GM18873 (cell line): ENCODE measurements around the gene NNMT.

Source experiments
- ATAC-seq: cut with Tn5 transposase; IDR thresholded peaks from one replicate; pipeline ENCODE4 v1.9.1; 2021; ENCODE audit warnings: mild to moderate bottlenecking, moderate library complexity, moderate number of reproducible peaks; ENCODE audit not compliant: unreplicated experiment, low FRiP score

The NNMT gene

DNA sequence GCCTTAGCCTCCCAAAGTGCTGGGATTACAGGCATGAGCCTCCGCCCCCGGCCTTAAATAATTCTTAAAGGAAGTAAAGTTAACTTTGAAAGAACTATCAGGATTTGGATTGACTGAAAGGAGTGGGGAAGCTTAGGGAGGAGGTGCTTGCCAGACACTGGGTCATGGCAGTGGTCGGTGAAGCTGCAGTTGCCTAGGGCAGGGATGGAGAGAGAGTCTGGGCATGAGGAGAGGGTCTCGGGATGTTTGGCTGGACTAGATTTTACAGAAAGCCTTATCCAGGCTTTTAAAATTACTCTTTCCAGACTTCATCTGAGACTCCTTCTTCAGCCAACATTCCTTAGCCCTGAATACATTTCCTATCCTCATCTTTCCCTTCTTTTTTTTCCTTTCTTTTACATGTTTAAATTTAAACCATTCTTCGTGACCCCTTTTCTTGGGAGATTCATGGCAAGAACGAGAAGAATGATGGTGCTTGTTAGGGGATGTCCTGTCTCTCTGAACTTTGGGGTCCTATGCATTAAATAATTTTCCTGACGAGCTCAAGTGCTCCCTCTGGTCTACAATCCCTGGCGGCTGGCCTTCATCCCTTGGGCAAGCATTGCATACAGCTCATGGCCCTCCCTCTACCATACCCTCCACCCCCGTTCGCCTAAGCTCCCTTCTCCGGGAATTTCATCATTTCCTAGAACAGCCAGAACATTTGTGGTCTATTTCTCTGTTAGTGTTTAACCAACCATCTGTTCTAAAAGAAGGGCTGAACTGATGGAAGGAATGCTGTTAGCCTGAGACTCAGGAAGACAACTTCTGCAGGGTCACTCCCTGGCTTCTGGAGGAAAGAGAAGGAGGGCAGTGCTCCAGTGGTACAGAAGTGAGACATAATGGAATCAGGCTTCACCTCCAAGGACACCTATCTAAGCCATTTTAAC is at the start of gene NNMT:
Gene NNMT, plus strand, starts transcription at position 724 of the 929 bp plus-strand sequence. Its CDS starts 158 bp downstream, at position 882.
- no peak for ATAC-seq

DNA sequence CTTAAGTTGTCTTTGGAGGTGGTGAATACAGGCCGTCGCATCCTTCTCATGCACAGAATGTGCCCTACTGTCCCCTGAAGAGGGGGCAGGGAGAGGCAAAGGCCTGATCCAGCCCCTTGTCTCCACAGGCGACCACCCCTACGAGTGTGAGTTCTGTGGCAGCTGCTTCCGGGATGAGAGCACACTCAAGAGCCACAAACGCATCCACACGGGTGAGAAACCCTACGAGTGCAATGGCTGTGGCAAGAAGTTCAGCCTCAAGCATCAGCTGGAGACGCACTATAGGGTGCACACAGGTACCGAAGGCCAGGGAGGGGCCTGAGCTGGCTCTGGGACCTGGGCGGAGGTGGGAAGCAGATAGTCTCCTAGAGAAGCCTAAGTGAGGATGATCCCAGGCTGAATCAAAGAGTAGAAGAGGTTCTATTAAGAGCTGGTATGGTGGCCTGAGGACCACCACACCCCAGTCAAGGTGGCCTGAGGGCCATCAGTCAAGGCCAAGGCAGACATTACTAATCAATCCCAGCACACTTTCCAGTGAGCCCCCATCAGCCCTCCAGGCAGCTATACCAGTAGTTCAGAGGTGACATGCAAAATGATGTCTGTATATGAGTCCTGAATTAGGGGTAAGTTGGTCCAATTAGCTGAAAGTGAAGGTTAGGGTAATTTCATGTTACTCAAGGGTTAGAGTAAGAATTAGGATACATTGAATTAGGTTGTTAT is 49.0 kb upstream of the NNMT start:
- no peak for ATAC-seq

DNA sequence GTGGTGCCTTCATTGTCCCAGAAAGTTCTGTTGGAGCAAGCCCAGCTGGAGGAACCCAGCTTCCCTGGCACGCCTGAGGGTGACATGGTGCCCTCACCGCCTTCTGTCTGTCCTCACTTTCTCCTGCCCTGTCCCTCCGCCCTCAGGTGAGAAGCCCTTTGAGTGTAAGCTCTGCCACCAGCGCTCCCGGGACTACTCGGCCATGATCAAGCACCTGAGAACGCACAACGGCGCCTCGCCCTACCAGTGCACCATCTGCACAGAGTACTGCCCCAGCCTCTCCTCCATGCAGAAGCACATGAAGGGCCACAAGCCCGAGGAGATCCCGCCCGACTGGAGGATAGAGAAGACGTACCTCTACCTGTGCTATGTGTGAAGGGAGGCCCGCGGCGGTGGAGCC is 46.0 kb upstream of the NNMT start:
- no peak for ATAC-seq

DNA sequence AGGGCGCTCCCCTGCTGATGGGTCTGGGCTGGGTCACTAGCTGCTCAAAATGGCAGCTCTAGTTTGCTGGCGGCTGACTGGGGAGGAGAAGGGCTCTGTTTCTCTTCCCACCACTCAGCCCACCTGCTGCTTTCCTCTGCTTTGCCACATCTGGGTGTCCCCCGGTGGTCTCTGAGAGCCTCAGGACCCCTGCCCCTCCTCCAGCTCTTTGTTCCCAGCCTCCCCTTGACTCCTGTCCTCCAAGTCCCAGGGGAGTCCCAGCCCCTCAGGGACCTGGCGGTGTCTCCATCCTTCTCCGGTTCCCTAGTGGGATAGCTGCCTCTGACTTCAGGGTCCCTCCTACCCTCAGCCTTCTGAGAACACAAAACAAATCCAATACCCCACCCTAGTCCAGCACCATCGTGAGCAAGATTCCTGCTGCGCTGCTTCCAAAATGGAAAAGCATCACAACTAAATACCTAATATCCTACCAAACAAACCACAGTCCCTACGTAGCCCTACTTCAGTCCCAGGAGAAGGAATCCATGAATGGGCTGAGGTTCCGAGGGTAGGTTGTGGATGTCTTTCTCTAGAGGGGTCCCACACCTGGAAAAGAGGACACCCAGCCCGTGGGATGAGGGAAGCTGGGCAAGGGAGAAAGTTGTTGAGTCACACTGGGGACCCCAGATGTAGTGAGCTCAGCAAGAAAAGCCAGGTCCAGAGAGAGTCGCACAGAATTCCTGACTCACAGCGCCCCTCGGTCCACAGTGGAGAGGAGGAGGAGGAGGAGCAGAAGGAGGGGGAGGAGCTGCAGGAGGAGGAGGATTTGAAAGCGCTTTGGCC is 45.0 kb upstream of the NNMT start:
- ATAC-seq = no peak

DNA sequence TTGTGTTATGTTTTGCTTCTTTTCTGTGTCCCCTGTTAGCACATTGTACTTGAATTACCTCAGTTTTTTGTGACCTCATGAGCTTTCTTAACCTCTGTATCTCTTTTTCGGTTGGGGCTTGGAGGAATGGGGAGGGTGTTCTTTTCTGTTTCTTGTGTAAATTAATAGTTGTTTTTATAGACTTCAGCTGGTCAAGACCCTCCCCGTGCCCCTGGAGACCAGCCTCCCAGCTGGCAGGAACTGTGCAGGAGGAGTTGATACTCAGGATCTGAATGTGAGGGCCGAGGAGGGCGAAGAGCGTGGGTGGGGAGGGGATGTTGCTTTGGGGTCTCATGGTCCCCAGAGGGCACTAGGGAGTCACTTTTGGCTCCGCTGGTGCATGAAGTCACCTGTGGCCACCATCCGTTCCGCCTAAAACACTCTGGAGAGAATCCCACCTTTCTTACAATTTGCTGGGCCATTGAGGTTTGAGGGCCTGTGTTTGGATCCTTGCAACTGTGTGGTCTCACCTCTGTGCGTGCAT is 44.3 kb upstream of the NNMT start:
- no peak for ATAC-seq

DNA sequence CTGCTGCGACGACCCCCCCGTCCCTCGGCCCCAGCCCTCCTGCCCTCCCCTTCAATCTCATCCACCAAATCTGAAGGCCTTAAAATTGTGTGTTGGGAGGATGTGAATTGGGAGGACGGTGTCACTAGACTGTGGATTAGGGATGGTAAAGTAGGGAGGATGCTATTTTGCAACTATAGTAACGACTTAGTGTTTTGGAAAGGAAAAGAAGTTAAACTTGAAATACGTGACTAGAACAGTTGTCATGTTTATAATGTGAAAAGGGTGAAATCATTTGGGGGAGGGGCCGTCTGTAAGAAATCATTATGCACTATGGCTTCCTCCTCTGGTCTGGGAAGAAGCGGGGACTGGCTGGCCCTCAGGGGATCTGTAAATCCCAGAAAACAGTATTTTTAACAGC is 43.4 kb upstream of the NNMT start:
- no peak for ATAC-seq

DNA sequence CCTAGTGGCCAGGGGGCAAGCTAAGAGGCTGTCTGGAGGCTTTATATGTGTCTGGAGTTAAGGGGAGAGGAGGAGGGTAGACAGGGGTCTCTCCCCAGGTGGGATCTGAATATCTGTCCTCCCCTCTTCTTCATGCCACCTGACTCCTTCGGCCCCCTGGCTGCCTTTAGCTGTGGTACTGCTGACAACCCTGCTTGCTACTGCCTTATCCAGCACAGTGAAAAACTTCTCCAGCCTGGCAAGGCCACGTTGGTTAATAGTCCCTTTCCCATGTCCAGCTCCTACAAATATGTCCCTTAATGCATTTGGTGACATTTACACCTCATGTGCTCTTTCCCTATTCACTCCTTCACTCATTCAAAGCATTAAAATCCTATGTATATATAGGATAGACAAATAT is 42.4 kb upstream of the NNMT start:
- ATAC-seq = no peak

DNA sequence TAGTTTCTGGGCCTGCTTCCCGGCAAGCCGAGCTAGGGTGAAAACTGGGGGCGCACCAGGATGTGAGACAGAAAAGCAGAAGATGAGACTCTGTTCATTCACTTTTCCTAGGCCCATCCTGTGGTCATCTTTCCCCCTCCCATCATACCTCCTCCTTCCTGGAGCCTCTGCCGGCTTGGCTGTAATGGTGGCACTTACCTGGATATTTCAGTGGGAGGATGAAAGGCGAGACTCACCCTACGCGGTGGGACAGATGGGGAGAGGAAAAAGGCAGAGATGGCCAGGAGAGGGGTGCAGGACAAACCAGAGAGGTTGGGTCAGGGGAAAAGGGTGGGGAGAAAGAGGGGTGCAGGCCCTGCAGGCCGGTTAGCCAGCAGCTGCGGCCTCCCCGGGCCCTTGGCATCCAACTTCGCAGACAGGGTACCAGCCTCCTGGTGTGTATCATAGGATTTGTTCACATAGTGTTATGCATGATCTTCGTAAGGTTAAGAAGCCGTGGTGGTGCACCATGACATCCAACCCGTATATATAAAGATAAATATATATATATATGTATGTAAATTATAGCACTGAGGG is 41.5 kb upstream of the NNMT start:
- no peak for ATAC-seq

DNA sequence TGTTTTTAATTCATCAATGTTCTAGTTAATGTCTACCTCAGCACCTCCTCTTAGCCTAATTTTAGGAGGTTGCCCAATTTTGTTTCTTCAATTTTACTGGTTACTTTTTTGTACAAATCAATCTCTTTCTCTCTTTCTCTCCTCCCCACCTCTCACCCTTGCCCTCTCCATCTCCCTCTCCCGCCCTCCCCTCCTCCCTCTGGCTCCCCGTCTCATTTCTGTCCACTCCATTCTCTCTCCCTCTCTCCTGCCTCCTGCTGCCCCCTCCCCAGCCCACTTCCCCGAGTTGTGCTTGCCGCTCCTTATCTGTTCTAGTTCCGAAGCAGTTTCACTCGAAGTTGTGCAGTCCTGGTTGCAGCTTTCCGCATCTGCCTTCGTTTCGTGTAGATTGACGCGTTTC is 40.9 kb upstream of the NNMT start:
- ATAC-seq = no peak

DNA sequence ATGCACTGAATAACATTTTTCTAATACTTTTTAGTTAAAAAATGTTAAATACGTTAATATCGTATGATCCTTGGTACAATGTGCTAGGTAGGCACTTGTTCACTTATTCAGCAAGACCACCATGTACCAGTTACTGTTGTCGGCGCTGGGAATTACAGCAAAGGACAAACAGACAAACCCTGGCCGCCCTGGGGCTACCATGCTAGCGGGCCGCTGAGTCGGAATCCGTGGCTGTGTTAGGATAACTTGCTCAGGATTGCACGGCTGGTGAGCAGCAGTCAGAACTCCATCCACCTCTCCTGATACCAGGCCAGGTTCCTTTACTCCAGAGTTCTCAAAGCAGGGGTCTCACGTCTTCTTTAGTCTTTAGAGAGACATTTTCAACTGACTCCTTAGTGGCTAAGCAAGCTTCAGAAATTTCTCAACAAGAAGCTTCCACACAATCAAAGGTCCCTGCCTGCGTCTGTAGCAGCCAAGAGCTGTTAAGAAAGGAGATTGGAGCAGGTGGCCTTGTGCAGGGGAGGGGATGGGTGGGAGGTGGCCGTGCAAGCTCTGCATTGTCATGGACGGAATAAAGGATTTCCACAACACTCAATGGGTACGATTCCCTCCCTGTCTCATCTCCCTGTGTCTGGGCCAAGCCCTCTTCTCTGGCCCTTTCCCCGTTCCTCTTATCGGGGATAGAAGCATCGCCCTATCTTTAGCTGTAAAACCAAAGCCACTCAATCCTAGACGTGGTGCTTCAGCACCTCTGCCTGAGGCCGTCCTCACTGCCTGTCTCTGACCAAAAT is 39.8 kb upstream of the NNMT start:
- no peak for ATAC-seq

DNA sequence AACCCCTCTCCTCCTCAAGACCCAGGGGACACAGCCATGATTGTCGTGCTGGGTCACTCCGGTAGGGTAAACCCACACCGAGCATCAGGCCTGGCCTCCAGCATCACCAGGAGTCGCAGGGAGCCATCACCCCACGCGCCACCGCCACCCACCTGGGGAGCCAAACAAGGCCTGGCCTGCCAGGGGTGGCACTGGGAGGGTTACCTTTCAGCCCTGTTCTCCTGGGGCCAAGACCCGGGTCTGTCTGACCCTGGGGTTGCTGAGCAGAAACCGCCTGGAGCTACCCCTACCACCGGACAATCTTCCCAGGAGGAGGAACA is 39.3 kb upstream of the NNMT start:
- no peak for ATAC-seq

DNA sequence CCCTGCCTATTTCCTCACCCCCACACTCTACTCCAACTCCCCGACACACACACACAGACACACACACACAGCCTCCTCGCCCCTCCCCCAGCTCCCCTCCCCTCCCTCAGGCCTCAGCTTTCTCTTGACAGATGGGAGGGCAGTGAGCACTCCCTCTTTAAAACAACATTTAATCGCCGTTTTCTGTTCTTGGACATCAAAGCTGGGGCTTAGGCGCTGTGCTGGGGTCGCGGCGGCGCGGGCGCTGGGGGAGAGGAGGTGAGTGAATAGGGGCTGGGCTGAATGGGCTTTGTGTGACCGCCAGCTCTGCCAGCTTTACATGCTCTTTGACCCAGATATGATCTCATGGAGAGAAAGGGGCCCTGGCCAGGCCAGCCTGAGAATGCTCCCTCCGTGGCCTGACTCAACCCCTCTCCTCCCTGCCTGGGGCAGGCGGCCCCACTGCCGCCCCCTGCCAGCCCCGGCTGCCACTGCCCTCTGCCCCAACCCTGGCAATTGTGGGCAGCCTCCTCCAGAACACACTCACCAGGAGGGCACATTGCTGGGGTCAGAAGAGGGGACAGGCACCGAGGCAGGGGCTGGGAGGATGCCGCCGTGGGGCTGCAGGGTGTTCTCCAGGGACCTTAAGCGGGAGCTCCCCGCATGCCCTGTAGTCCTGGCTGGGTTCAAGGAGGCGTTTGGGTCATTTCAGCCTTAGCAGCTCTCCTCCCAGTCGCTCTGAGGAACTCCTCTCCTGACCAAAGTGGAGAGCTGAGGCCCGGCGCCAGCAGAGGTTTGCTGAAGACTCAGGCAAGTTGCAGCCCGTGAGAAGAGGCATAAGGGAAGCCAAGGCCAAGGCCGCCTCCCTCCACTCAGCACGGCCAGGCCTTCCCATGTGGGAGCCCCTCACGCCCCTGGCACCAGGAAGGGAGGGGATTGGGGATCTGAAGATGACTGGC is 38.3 kb upstream of the NNMT start:
- ATAC-seq = no peak

DNA sequence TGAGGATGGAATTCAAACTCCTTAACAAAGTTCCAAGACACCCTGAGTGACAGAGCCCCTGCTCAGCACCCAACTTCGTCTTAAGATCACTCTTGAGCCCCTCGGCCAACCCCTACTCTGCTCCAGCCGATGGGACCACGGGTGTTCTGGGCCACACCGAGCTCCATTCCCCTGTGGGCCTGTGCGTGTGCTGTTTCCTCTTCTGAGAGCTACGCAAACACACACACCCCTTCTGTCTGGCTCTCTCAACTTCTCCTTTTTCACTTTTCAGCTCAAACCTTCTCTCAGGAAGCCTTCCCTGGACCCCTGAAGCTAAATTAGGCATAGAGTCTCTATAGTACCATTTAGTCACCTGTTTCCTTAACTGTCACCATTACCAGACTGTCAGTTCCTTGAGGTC is 37.5 kb upstream of the NNMT start:
- no peak for ATAC-seq

DNA sequence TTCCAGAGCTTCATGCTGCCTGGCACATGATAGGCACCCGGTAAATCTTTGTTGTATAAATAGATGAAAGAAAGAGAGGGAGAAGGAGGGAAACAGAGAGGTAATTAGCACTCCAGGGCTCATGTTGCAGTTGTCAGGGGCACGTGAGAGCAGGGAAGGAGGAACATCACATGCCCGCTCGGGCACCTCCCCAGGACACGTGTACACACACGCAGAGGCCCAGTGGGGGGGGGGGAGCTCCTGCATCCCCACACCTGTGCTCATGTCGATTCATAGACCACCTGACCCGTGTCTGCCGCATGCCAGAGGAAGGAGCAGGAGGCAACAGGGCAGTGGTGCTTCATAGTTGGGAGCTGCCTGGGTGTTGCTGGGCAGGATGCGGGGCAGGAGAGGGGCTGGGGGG is 37.1 kb upstream of the NNMT start:
- ATAC-seq = no peak

DNA sequence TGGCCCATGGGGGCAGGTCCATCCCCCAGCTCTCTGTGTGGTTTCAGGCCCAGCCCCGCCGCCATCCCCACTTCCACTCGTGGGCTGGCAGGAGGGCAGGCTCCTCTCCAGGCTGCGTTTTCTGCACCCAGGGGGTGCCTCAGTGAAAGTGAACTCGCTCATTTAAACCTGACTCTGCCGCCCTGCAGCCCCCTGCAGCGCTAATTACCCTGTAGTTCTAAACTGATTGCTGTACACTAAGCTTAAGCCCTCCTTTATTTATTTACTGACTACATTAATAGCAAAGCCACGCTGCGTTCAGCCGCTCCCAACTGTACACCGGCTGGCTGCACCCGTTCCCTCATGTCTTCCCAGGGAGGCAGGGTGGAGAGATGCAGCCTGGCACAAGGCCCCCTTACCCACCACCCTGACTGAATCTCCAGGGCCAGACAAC is 36.6 kb upstream of the NNMT start:
- no peak for ATAC-seq

DNA sequence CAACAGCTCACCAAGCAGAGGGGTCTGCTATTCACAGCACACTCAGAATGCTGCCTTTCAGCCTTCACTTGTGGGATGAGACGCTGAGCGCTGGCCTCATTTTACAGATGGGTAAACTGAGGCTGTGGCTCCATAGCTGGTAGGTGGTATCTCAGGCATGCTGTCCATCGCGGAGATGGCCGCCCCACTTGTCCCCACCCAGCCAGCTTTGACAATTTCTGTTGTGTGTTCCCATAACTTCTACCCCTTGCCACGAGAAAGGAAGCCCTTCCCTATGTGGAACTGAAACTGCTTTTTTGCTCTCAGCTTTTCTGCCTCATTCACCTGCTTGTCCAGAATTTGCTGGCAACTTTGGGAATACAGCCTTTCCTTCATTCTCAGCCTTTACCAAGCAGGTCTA is 36.1 kb upstream of the NNMT start:
- no peak for ATAC-seq

DNA sequence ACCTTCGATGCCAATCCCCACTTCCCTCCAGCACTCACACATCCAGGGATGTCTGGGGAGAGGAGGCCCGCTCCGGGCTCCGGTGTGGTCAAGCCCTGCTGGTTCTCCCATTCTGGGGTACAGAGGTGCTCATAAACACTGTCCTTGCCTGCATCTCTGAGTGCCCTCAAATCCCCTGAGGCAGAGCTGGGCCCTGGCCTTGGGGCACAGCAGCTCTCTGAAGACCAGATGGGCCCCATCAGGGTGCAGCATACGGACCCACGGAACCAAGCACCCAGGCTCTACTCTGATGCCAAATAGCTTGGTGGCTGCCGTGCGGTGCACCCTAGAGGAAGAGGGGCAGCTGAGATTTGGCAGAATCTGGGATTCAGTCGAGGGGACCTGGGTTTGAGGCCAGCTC is 35.7 kb upstream of the NNMT start:
- no peak for ATAC-seq

DNA sequence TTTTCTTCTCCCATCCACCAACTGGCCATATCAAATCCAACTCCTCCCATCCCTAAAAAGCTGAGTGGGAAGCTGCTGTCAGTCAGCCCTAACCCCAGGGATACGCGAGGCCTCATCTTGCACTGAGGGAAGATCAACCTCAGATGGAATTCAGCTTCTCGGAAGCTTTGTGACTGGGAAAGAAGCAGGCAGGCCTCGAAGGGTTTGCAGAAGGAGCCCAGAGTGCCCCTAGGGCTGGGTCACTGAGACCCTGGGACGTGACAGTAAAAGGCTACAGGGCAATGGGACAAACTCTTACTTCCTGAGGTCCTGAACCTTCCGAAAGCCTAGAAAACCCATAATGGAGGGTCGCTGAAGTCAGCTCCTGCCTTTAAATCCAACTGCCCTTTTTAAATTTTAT is 34.4 kb upstream of the NNMT start:
- no peak for ATAC-seq
